ENCODE results near the gene HS1BP3.

DNA sequence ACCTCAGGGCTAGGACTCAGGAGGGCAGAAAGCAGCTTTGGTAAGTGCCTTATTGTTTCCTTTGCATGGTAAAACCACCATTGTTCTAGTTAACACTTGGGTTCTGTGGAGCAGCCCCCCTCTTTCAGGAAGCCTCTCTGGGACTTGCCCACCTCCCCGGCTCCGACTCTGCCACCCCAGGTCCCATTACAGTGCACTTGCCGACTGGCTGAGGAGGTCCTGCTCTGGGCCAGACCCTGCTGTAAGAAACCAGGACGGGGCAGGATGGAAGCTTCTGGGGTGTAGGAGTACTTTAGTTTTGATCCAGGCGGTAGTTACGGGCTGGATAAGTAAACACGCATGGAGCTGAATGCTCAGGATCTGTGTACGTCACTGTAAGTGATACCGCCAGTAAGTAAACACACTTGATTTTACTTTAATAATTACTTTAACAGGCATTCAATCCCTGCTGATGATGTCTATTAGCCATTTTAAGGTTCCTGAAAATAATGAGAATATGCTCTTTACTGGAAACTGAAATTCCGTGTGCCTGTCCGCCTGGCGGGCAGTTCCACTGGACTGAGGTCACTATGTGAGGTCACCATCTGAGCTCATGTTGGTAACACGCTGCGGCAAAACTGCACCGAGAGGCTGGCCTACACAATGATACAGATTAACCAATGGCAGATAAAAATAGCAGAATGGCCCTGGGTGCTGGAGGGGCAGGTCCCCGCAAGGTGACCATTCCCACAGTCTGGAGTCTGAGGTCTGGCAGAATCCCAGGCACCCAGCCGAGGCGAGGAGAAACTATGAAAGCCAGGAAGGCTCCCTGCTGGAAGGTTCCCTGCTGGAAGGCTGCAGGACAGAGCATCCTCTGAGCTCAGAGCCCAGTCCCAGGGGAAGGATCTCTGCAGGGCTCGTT is 25.2 kb downstream of the HS1BP3 start:
- TF ChIP-seq CTCF (IDR thresholded peaks at IDR 0.05) (no peak), POLR2A (IDR thresholded peaks at IDR 0.05) (no peak)
